Middle frontal gyrus (tissue), 1 donor: ENCODE measurements around the gene ALDH3B2.
"Not testable (repeated sequence)": the region's sequence is repeated elsewhere in the genome, so short reads cannot be mapped to it uniquely, and the experiment has no call there.

ENCODE experiments used
- DNase-seq: peaks from one replicate; pipeline ENCODE4 v3.0.0-alpha.2; 2015; ENCODE audit warnings: low spot score; ENCODE audit errors: extremely low spot score

The ALDH3B2 gene

DNA sequence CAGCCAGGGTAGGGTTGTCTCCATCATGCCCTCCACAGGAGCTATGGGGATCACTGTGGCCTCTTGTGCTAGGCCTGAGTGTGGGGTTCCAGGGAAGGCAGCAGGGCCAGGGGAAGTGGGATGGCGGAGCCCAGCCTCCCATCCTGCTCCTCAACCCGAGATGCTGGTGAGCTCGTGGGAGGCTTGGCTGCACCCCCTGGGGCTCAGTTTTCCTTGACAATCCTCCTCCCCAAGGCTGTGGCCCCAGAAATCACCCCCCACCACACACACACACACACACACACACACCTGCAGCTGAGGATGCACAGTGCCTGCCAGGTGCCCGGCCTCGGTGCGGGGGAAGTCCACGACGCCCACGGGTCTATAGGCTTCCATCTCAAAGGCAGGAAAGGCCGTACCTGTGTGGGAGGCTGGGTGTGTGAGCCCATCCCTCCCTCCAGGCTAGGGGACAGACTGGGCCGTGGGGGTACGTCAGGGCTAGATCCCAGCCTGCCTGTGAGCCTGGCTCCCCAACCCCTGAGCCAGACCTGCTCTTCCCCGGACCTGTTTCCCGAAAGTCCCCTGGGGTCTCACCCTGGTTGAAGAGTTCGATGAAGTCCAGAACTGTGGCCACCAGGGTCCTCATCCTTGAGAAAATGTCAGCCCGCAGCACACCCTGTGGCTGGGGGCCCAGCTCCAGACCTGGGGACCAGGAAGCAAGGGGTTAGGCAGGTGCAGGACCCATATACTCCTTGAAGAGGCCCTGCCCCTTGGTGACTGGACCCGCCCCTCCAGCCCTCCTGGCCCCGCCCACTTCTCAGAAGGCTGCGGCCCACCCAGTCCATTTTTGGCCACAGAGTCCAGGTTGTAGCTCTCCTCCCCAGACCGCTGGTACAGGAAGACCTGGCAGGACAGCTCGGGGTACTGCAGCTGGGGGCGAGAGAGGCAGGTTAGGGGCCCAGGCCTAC is 29.7 kb downstream of the ALDH3B2 start:
- DNase-seq: no peak

DNA sequence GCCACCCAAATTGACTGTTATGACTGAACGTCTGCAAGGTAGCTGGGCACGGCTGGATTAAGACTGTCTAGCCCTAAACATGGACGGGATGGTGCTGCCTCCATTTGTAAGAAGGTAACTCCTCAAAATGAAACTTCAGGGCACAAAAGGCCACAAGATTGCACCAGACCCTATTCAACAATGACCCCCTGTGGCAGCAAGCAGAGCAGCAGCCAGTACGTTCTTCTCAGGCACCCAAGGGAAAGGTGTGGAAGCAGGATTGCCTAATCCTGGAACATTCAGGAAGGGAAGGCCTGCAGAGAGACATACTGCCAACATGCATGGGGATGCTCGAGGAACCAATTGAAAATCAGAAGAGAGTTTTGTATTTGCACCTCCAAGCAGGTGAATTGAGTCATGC is 30.4 kb downstream of the ALDH3B2 start:
- no peak for DNase-seq

DNA sequence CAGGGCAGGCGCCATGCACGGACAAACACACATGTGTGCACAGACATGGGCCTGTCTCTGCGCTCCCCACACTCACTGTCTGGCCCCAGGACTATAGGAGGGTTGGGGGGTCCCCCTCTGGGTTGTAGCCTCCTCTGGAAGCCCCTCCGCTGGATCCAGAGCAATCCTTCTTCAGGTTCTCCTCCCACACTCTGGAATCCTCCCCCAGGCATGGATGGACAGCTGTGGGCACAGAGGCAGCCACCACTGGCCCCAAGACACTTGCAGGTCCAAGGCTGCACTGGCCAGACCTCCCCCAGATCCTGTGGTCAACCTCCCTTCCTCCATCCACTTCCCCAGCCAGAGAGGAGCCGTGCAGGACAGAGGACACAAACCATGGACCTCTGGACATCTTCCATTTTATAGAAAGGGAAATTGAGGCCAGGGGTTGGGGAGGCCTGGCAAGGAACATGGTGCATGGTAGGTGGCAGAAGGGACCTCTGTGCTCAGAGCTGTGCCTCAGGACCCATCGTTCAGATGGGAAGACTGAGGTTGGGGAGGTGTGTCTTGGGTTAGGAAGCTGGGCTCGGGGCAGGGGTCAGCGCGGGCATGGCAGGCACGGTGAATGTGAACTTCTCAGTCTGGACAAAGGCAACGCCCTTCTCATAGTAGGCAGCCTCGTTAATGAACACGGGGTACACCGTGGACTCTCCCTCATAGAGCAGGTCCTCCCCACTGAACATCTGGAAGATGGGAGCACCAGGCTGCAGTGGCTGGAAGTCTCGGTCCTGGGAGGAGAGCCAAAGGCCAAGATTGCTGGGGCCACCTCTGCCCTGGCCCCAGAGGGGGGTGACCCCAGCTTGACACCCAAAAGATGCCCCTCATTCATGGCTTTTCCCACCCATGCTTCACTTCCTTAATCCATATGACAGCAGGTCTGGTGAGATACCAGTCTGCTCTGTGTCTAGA is 32.0 kb downstream of the ALDH3B2 start:
- no peak for DNase-seq

DNA sequence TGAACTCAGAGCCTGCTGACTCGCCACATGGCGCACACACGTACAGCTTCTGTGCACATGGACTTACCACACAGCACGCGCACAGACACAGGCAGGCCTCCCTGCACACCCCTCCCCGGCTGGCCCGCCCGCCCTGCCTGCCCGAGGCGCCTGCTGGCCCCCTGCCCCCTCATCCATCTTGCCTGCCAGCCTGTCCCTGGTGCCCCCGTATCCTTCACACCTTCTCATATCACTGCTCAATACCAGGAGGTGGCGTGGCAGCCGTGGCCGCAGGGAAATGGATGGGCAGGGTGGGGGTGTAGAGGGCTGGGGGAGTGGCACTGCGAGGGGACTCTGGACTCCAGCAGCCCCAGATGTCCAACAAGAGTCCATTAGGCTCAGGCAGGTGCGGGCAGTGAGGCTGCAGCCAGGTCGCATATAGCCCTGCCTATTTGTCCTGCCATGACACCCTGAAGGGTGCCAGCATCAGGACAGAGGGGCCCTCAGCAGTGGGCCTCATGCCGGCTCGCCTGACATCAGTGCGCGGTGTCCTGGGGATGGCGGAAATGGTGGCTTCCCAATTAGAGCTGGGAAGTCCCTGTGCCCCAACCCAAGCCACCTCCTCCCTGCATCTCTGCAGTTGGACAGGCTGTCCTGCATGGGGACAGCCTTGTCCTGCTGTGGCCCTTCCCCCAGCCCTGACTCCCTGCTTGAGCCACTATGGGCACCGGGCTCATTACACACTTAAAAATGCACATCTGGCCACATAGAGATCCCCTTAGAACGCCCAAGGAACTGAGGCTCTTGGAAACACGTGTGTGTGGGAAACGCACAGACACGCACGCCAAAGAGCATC is 32.9 kb downstream of the ALDH3B2 start:
- DNase-seq: no peak

DNA sequence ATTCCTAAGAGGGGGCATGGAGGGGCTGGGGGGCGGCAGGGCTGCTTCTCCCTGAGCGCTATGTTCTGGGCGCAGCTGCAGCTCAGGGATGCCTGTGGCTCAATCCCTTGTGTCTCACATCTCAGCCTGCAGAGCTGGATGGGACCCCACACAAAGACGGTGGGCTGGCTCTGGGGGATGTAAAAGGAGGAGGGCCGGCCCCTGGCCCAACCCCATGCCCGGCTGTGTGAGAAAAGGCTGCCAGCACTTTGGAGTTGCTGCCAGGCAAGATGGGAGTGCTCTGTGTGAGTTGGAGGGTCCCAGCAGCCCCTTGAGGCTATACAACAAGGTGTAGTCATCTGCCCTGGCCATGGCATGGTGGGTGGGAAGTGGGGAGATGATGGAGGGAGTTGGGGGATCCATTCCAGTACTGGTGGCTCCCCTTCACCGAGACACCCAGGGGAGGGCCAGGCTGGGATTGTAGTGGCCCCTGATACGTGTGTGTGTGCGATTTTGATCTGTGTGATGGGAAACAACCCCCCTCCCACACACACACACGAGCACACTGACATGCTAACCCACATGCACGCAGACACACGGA is 33.6 kb downstream of the ALDH3B2 start:
- DNase-seq: no peak

DNA sequence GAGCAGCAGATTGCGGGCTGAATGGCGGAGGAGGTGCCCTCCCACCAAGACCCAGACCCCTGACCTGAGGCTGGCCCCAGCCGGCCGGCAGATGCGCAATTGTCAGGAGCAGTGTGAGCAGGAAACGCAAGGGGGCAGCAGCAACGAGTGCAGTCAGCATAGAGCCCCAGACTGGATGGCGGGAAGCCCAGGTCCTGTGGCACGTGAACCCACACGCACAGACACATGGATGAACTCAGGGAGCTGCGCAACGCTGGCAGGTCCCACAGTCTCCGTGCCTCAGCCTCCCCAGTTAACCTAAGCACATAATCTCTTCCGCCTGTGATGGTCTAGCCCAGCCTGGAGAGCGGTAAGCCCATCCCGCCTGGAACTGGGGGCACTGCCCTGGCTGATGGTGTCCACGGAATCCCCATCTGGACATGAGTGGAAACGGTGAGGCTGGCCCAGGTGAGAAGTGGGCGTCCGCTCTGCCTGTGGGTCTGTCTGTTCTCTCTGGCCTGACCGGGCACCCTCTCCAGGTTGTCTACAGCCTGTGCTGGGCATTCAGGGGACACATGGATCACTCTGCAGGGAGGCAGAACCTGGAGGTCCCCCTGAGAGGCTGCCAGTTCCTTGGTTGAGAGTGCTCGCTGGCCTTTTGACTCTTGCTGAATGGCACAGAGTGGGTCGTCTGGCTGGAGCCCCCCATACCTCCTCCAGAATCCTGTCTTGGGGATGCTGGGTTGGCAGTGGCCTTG is 34.2 kb downstream of the ALDH3B2 start:
- DNase-seq: no peak

DNA sequence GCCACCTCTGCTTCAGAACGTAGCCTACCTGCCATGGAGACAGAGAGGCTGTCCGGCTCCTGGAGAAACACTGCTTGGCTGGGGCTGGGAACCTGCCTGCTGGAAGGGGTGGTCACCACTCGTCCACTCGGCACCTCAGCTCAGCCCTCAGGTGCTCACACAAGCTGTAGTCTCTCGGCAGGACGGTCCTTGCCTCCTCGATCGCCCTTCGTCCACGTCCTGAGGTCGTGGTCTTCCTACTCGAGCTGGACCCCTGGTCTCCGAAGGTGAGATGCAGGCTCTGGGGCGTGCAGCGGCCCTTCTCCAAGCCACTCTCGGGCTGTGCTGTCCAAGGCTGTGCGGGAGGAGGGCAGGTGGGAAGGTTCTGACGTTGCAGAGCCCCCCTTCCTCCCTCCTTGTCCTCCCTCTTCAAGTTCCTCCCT is 35.0 kb downstream of the ALDH3B2 start, which contains the start of gene TBX10:
TBX10 (minus strand) TSS at position 326 of the 422 bp plus-strand sequence; CDS start at position 35, 291 bp downstream.
- DNase-seq: no peak

DNA sequence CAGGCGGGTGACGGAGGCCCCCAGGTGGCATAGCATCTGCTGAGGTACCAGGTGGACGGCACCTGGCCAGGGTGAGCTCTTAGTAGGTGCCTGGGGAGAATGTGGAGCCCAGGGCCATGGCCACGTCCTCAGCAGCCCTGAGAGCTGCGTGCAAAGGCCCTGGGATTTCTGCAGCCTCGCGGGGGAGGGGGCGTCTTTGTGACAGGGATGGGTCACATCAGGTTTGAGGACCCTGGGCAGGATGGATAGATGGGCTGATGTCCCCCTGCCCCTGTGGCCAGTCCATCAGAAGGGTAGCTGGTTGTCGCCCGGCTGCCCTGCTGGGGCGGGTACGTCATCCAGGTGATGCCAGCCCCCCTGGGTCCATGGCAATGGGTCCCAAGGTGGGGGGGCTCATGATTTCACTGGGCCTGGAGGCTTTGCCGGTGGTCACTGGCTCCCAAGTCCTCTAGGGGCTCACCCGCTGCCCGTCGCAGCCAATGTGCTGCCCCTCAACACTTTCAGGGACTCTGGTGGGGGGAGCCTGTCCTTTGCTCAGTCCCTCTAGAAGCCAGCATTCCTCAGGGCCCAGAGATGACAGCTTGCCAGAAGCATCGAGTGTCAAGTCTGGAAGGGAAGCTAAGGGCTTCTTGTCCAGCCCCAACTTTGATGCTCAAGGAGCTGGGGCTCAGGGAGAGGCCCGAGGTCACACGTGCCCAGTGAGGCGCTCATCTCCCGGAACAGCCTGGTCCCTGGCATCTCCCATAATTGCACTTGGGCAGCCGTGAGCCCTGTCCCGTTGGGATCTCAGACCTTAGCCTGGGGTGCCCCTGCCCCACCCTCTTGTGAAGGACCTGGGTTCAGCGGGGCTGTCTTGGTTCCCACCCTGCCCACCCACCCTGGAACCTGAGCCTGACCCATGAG is 35.6 kb downstream of the ALDH3B2 start:
- DNase-seq: no peak

DNA sequence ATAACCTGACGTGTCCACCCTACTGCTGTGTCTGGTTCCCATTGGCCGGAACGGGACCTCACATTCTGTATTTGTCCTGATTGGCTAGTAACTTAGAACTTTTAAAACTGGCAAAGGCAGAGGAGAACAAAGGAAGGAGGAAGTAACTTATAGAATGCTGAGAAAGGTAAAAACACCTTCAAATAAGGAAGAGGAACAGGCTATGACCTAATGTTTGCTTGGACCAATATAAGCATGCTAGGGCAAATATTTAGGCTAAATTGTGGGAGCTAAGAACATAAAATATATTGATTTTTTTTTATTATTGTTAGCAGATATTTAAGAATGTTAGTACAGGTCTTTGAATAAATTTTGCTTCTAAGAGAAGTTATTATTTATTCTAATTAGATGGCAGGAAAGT is 37.0 kb downstream of the ALDH3B2 start:
- not testable (repeated sequence) for DNase-seq

DNA sequence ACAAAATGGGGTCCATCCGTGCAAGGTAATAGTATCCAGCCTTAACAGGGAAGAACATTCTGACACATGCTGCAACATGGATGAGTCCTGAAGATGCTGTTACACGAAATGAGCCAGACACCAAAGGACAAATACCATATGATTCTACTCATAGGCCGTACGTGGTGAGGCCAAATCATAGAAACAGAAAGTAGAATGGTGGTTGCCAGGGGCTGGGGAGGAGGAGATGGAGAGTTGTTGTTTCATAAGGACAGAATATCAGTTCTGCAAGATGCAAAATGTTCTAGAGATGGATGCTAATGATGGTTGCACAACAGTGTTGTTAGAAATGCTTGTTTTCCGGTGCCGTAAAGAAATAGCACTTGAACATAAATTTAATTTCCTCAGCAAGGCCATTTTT is 37.5 kb downstream of the ALDH3B2 start:
- DNase-seq: no peak

DNA sequence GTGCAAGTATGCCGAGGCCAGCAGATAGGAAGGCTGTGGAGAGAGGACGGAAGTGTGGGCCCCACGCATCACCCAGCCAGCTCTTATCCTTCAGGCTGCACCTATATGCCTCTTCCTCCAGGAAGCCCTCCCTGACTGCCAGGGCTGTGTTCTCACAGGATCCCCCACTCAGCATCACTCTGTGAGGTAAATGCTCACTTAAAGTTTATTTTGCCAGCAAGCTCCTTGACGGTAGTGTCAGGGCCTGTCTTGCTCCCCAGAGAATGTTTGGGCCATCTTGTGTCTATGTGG is 39.2 kb downstream of the ALDH3B2 start:
- DNase-seq: no peak

DNA sequence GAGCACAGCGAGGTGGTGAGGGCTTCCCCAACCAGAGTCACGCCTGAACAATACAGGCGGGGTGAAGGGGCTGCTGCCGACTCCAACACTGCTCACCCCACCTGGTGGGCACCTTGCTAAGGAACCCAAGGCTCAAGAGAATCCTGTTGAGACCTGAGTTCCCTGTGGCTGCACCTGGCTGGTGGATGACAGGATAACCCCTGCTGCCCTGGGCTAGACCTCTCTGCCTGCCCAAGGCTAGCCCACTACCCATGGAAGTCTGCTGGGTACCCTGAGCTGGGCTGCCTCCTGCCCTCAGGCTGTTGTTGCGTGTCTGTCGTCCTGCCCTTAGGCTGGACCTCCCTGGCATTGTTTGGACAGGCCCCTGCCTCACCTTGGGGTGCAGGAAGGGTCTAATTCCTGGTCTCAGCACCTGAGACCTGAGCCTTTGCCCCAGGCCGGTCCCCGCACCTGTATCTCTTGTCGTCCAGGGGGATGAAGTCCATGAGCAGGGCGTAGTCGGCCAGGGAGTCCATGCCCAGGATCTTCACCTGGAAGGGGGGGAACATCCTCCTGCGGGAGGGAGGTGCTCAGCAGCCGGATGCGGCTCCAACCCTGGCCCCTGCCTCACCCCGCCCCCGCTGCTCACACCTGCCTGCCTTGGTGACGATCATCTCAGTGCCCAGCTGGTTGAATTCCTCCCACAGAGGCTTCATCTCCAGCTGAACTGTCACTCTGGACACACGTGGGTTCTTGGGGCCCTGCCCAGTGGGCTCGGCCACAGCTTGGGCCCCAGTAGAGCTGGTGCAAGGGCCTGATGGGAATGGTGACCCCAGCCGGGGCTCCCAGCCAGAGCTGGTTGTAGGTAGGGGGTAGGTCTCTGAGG is 39.8 kb downstream of the ALDH3B2 start:
- no peak for DNase-seq

DNA sequence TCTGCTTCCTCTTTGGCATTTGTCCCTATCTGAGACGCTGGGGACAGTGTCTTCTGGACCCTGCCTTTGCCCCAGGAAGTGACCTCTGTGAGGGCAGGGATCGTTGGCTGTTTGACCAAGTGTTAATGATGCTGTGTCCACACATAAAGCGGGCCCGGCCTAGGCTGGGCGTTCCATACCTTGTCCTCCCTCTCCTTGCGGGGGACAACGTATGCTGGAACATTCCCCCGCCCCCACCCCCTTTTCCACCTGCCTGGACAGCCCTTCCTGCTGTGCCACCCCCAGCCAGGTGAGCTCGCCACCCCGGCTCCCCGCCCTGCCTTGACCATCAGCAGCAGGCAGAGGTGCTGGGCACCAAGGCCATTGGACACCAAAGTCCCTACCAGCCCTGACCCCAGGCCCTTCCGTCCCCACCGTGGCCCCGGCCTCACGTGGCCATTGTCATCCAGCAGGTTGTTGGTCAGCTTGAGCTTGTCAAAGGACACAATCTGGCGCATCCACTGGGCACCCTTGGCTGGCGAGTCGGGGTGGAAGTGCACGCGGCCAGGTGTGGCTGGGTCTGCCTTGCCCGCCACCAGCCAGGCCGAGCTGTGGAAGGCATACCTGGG is 40.6 kb downstream of the ALDH3B2 start:
- no peak for DNase-seq

DNA sequence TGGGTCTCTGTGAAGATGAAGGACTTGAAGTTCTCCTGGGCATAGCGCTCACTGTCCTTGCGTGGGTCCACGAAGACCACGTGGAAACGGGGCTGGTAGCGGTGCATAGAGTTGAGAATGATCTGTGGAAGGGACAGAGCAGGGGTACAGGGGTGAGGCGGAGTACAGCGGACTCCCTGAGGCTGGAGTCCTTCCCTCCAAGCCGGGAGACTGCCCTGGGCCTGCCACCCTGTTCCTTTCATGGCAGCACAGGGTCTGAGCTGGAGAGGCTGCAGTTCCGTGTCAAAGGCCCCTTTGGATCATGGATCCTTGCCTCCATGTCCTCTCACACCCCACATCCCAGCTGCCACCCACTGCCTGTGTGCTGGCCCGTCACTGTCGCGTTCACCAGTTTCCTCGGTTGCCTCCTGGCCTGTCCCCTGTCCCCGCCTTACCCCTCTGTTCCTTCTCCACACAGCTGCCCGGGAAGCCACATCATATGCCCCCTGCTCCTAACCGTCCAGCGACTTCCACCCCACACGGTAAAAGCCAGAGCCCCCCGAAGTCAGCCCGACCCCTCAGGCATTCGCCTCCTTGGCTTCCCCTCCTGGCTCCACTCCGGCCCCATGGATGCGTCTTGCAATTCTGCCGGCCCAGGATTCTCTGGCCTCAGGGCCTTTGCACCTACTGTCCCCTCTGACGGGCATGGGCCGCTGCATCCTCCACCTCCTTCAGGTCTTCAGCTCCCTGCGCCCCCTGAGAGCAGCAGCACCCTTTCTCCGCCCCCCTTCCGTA is 41.3 kb downstream of the ALDH3B2 start:
- DNase-seq: no peak

DNA sequence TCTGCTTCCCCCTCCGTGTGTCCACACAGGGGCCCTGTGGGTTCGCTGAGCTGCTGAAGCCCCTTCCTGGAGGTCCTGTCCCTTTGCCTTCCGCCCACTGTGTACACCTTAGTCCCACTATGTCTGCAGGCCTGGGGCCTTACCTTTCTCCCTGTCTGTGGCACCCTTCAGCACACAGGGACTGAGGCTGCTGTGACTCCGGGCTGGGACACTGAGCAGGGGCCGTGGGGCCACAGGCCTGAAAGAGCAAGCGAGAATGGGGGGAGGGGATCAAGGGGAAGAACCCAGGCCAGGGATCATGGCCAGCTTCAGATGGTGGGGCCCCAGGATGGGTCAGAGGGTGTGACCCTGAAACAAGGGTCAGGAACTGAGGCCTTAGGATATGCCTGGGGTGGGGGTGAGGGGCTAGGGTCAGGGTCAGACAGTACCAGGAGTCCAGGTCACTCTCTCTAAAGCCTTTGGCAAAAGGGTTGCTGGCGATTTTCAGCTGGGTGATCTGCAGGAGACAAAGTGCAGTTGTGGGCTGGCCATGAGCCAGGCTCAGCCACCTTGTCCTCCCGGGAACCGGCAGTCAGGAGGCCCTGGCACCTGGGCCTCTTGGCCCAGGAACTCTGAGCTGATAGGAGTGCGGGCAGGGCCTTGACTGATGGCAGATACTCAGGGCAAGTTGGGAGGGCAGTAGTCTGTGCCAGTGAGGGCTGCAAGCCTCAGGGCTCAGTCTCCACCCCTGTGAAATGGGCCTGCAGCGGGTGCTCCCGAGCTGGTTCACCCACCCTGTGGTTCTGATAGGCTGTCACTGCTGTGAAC is 42.0 kb downstream of the ALDH3B2 start:
- DNase-seq: no peak

DNA sequence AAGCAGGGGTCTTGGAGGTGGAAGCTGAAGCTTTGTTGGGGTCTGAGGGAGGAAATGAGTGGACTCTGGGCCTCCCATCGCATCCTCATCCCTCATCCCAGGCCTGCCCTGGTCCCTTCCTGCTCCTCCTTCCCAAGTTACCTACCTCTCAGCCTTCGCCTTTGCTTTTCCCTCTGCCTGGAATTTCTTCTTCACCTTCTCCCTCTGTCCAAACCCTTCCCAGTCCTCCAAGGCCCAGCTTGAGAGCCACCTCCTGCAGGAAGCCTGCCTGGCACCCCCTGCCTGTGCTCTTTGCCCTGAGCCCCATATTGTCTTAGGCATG is 42.6 kb downstream of the ALDH3B2 start:
- DNase-seq: no peak
